Left ventricle myocardium superior (tissue), 1 donor: ENCODE measurements around the gene TK2. TPM values are rescaled to one million over a fixed set of nuclear protein-coding genes. Genes with fewer than 3 reads are reported as not detected.
"Not testable (repeated sequence)": the region's sequence is repeated elsewhere in the genome, so short reads cannot be mapped to it uniquely, and the experiment has no call there.

Source experiments
- ATAC-seq: fragments of 200-7000 bp; cut with Tn5 transposase; one replicate; pipeline ENCODE4 v1.9.1; 2020; ENCODE audit warnings: mild to moderate bottlenecking, moderate library complexity
- DNase-seq: peaks from one replicate; pipeline ENCODE4 v3.0.0-alpha.2; 2020
- intact Hi-C: fragments of 100-400 bp; cut with micrococcal nuclease; formaldehyde crosslinking; loops from one replicate; pipeline ENCODE4 v1.11.0; 2022
- total RNA-seq: library from RNA; stranded (reverse); fragmentation: NEBNext Ultra II Directional; extraction: Animal tissue kit (Norgen Biotek cat#: 25700); gene quantifications from one replicate; pipeline ENCODE4 v1.2.1, GENCODE V29; 2021
- donor health status: DM: no; HTN: yes; CAD: no; lungs with severe emphysema.

TK2 gene
- total RNA-seq, 1 donor from 2014 or later, result 16.8 TPM

DNA sequence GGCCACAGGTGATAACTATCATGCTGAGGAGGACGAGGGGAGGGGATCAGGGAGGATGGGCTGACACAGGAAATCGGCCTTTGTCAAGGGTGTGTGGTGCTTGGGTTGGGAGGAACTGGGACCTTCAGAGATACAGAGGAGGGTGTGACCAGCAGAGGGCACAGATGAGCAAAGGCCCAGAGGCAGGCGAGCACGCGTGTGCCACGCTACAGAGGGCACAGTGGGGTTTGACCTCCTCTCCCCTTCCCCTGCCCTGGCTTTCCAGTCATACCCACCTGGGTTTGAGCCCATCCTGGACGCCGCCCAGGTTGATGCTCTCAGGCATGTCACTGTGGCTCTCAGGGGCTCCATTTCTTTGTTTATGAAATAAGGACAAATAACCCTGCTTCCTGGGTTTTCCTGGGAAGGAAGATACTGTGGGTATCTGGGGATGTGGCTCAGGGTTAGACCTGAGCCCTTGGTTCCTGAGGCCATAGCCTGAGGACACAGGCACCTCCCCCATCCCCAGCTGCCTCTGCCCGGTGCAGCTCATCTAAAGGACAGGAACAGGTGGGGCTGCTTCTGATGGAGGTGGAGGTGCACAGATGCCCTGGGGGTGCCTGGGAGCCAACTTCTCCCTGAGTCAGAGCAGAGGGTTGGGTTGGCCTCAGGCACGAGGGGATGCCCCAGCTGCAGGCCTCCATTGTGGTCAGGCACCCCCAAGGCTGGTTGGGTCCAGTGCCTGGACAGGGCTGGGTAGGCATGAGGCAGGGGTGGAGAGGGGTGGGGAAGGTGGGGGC lies 71.0 kb downstream of the TK2 start:
- DNase-seq (peak; percentile 83), ATAC-seq (peak; percentile 89)
- intact Hi-C loops, result no loop called here

DNA sequence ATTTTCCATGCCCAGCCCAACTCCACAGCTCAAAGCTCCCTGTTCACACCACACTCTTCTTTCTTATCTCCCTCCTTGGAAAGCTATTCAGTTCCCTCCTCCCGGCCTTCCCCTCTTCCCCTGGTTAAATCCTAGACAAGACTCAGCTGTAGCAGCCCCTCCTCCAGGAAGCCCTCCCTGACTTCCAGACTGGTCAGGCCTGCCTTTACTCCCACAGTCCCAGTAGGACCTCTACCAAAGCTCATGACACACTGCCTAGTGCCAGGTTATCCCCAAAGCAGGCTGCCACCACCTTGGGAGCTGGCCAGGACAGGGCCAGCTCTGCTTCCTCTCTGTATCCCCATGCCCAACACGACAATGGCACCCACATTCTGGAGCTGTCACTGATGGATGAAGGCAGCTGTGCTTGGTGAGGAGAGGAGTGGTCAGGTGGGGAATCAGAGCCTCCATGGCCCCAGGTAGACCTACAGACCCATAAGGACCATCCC lies 72.8 kb downstream of the TK2 start:
- intact Hi-C loops, result no loop called here
- DNase-seq (no peak), ATAC-seq (no peak)

DNA sequence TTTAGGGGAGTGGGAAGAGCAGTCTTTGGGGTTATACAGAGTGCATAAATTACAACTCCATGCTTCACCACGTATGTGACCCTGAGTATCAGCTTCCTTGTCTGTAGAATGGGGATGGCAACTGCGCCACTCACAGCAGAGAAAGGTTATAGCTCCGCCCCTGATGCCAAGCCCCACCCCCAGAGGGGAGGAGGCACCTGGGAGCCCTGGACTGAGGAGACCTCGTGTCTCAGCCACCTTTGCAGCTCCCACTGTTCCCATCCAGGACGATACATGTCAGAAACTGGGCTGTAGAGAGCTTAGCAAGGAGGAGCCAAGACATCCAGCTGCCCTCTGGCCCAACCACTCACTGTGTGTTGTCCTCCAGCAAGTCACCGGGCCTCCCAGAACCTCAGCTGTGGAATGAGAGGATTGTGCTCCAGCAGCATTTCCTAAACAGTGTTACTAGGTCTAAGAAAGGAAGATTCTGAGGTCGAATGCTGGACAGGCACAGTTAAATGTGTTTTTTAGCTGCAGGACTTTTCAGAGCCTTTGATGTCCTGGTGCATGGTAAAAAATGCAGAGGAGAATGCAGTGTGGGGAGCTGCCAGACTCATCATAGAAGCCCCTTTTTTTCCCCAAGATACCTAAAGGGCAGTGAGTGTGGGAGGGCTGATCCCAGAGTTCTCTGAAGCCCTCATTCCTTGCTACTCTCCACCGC lies 73.4 kb downstream of the TK2 start:
- intact Hi-C loops, result no loop called here
- DNase-seq (no peak), ATAC-seq (no peak)

DNA sequence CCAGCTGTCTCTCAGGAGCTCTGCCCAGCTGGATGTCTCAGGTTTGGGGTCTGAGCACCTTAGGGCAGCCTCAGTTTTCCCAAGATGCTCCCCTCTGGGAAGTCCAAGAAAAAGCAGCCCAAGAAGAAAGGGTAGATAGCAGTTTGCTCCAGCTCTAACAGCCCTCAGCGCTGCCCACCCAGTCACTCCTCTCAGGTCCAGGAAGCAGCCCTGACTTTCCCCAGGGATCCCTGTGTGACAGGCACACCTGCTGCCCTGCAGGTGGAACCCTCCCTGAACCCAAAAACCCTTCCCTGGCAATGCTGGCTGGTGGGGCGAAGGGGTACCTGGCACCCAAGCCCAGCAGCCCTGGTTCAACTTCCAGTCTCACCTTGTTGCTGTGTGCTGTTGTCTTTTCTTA lies 74.7 kb downstream of the TK2 start:
- ATAC-seq, result no peak
- DNase-seq, result peak; percentile 7
- intact Hi-C loops, result no loop called here

DNA sequence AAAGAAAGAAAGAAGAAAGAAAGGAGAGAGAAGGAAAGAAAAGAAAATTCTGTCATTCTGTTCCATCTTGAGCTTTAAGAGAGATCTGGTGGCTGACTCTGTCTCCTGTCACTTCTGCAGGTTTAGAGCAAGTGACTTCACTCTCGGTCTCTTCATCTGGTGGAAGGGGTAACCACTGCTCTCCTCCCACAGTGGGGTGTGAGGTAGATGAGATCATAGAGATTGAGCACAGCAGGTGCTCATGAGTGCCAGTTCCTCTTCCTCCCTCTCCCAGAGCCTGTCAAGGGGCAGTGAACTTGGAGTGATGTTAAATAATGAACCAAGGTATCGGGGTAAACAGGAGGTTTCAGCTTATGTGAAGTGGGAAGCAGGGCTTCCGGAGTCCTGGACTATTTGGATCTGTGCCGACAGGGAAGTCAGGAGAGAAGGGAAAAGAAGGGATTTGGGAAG lies 75.1 kb downstream of the TK2 start:
- intact Hi-C loops, result no loop called here

DNA sequence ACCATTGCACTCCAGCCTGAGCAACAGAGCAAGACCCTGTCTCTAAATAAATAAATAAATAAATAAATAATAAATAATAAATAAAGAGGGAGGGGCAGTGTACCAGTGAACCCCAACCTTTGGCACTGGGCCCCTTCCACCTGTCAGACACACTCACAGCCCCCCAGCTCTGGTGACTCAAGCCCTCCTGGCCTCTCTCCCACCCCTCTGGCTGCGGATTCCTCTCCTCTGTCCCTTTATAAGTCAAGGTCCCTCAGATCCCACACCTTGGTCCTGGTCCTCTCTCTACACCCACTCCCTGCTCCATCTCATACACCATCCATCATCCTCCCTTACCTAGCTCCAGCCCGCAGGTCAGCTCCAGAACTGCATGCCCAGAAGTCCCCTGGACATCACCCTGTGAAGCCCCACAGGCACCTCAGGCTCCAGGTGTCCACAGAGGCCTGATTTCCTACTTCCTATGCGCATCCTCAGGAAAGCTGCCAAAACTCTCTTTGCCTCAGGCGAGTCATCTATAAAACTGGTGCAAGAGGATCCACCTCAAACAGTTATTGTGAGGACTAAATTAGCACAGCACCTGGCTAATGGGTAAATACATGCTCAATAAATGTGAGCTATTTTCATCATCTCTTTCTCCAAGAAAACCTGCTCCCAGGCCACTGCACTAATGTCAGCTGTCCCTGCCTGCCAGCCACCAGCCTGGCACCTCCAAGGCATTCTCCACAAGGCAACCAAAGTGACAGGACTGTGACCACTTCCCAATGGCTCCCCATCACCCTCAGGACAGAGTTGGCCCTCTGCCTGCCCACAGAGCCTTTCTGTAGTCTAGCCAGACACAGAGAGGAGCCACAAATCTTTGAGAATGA lies 76.0 kb downstream of the TK2 start:
- intact Hi-C loops, result no loop called here
- DNase-seq, result peak; percentile 20
- ATAC-seq, result no peak

More for the DNA sequence above, 75.1 kb downstream of the TK2 start:
- ATAC-seq (no peak), DNase-seq (no peak)

DNA sequence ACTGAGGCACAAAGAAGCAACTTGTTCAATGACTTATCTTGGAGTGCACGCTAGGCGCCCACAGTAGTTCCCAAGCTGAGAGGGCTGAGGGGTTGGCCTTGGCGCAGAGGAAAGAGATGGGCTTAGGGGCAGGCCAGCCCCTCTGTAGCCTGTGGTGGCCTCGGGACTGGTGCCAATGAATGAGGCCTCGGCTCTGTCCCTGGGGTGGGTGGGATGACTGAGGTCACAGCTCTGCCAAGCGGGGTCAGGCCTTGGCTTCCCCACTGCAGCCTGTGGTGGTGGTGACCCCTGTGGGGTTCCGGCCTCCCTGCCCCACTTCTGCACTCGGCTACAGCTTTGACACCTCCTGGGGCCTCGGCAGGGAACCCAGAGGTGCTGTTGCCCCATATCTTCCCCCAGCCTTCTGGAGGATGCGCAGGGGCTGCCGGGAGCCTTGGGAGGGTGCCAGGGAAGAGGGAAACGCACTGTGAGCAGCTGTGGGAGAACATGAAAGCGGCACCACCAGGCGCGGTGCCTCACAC lies 76.8 kb downstream of the TK2 start:
- DNase-seq (peak; percentile 22), ATAC-seq (no peak)
- intact Hi-C loops, result no loop called here

DNA sequence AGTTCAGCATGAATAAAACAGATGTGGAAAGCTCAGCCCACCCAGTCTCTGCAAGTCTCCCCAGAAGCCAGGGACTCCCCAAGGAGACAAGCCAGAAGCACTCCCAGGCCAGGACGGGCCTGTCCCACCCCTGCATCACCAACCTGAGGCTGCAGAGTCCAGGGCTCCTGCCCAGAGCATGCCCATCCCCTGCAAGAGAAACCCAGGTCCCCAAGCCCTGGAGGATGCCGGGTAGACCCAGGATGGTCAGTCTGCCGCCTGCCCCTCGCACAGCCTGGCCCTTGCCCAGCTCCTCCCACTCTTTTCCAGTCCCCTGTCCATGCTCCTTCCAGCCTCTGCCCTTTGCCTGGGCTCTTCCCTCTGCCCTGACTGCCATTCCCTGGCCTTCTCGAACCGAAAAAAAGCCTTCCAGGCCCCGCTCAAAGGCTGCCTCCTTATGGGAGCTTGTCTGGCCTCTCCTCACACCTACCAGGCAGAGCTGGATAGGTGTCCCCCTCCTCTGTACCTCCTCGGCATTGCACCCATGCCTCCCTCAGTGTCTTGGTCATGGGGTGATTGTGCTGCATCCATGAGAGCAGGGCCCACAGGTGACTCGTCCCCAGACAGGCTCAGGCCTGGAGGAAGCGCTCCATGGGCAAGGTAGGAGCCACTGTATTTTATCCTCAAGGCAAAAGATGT lies 78.1 kb downstream of the TK2 start:
- intact Hi-C loops, result no loop called here
- DNase-seq (no peak), ATAC-seq (no peak)

DNA sequence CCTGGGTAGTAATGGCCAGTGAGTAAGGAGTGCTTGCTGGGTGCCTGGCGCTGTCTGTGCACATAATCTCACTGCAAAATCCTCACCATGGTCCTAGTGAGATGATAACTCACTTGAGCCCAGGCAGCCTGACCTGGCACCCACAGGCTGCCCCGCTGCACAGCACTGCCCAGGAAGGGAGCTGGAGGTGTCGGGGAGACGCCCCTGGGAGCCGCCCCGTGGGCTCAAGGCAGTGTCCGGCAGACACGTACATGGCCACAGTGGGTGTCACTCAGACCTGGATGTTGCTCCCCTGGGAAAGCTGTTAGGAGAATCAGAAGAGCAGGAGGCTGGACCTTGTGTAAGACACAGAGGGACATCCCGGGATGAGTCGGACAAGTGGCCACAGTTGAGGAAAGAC lies 78.7 kb downstream of the TK2 start:
- ATAC-seq (no peak), DNase-seq (no peak)
- intact Hi-C loops, result no loop called here

DNA sequence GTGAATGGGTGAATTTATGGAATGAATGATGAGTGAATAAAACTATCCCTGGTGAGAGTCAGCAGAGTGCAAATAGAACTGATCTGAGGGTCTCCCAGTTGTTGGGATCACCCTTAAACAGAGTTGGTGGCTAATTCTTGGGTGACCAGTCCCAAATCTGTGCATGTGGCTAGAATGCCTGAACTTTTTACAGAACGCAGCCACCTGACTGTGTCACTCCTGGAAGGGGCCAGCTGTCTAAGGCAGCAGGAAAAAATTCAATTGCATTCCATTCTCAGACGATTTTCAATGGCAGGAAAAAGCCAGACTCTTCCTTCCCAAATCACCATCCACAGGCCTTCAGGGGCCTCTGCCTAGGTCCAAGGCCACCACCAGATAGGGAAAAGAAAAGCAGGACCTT lies 79.4 kb downstream of the TK2 start:
- DNase-seq, result no peak
- intact Hi-C loops, result no loop called here
- ATAC-seq, result no peak

DNA sequence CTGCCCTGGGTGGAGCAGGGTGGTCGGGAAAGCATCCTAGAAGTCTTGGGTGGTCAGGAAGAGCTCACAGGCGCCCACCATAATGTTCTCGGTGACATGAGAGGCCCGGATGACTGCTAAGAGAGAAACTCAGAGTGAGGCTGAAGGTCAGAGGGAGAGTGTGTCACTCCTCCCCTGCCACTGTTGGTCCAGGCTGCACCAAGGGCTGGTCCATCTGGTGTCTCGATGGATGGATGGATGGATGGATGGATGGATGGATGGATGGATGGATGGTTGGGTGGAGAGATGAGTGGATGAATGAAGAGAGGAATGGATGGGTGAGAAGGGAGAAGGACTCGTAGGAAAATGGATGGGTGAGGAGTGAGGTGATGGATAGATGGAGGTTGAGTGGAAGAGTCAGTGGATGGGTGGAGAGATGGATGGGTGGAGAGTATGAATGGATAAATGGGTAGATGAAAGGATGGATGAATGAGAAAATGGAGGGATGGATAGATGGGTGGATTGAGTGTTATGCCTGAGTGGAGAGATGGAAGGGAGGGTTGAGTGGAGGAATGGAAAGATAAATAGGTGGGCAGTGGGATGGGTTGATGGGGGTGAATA lies 79.9 kb downstream of the TK2 start:
- no peak for DNase-seq
- intact Hi-C loops, result no loop called here
- no peak for ATAC-seq

DNA sequence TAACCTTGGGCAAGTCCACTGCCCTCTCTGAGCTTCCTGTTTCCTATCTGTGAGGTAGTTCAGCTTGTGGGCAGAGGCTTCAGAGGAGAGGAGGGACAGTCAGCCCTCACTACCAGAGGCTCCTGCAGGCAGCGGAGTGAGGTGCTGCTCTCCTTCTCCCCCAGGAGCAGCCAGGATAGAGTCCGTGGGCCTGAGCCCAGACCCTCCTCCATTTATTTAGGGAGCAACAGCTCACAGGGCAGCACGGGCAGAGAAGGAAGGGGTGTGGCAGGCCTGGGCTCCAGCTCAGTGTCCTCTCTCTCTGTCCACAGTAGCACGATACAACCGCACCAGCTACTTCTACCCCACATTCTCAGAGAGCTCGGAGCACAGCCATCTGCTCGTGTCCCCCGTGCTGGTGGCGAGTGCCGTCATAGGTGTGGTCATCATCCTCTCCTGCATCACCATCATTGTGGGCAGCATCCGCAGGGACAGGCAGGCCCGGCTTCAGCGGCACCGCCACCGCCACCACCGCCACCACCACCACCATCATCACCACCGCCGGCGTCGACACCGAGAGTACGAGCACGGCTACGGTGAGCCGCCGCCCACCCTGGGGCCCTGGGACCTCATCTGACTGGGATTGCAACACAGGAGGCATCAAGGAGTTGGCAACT lies 80.5 kb downstream of the TK2 start:
- no peak for ATAC-seq
- intact Hi-C loops, result no loop called here
- no peak for DNase-seq

DNA sequence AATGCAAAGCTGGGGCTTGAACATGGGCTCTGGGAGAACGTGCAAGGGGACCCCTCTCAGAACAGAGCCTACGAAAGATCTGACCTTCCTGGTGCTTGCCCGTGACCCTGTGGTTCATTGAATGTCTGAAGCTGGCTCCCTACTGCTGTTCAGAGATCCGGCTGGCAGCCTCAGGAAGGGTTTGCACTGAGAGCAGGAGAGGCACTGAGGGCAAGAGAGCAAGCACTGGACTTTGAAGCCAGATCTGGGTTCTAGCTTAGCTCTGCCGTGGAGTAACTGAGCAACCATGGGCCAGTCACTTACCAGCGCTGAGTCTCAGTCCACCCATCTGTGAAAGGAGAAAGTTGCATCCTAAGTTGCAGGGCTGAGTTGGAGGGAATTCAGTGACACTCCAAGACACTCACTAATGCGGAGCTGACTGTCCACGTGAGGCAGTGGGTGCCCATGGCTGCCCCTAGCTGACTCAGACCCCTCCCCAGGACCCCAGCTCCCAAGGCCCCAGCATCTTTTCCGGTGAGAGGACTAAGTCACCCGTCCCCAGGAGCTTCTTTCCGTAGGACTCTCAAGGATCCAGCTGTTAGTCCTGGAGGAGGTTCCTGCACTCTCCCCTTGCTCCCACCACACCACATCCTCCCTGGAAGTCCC lies 81.5 kb downstream of the TK2 start:
- ATAC-seq (no peak), DNase-seq (peak; percentile 10)
- intact Hi-C loops, result no loop called here

DNA sequence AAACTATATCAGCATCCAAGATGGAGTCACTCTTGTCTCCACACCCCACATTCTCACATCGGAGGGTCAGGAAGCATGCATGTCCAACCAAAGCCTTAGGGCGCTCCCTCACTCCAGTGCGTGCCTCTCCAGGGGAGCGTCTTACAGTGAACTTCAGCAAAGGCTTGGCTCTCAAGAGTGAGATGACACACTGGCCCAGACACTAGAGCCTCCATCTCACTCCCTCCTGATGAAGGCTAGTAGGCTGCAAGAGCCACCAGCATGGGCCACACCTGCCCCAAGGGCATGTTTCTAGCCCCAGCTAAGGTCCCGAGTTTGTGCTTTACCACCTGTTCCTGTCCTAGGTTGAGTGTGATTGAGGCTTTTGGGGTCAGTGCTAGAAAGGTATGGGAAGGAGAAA lies 82.3 kb downstream of the TK2 start:
- intact Hi-C loops, result no loop called here
- DNase-seq (no peak), ATAC-seq (no peak)

DNA sequence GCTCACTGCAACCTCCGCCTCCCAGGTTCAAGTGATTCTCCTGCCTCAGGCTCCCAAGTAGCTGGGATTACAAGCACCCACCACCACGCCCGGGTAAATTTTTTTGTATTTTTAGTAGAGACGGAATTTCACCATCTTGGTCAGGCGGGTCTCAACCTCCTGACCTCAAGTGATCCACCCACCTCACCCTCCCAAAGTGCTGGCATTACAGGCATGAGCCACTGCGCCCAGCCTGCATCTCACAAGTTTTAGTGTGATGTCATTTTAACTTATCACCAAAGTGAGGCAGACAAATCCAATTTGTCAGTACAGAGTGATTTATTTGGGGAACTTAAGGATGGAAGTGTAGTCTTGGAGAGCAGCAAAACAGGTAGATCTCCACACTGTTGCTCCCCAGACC lies 83.3 kb downstream of the TK2 start:
- ATAC-seq, intact Hi-C loops, DNase-seq: not testable (repeated sequence)

DNA sequence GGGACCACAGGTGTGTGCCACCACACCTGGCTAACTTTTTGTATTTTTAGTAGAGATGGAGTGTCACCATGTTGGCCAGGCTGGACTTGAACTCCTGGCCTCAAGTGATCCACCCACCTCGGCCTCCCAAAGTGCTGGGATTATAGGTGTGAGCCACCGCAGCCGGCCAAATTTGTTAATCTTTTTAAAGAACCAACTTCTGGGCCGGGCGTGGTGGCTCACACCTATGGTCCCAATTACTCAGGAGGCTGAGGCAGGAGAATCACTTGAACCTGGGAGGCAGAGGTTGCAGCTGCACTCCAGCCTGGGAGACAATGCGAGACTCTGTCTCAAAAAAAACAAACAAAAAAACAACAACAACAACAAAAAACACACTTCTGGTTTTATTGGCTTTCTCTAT lies 84.0 kb downstream of the TK2 start:
- DNase-seq, intact Hi-C loops, ATAC-seq: not testable (repeated sequence)

DNA sequence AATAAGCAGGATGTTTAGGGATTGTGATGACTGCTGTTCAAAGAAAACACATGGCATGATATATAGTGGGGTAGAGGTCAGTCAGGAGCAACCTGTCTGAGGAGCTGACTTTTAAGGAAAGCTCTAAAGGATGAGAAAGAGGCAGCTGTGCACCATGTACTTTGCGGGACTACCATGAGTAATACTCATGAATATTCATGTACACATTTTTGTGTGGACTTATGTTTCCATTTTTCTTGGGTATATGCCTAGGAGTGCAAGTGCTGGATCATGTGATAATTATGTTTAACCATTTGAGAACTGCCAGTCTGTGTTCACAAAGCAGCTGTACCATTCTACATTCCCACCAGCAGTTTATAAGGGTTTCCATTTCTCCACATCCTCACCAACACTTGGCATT lies 87.0 kb downstream of the TK2 start:
- no peak for DNase-seq
- ATAC-seq, result no peak
- intact Hi-C loops, result no loop called here

DNA sequence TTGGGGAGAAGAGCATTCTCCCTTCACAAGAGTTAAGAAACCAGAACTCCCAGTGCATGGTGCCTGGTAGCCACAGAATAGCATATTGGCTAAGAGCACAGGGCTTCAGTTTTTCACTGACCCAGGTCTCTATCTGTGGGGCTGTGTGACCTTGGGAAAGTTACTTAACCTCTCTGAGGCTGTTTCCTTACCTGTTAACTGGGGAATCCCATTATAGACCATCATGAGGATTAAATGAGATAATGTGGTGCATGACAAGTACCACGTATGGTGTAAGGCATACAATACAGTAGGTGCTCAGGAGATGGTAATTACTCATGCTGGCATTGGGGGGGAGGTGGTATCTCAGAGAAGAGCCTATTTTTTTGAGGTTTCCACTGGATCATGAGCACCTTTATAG lies 89.2 kb downstream of the TK2 start:
- ATAC-seq (no peak), DNase-seq (no peak)
- intact Hi-C loops, result no loop called here
